Measurements from ENCODE around the gene SLC15A3. TPM values are rescaled to one million over a fixed set of nuclear protein-coding genes. Genes with fewer than 3 reads are reported as not detected.

SLC15A3 gene
- polyA plus RNA-seq, 1 experiment: 4.8 TPM

DNA sequence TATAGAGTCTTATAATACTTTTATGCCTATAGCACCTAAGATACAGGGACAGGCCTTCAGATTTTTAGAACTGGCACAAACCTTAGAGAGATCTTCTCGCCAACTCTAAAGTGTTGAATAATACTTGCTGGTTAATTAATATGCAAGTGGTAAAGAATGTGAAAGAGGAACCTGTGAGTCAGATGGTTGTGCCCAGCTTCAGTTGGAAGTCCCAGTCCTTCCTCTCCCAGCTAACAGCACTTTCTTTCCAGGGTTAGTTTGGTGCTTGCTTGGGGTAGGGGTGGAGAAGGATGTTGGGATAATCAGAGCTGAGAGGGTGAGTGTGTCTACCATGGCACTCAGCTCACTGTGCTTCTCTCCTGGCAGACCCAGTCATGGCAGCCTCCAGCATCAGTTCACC lies 32.7 kb downstream of the SLC15A3 start:
- no peaks in the 10 kb centered on the region; the same call in 1 of the 2 replicates for H3K9me3 ChIP-seq (ENCODE audit: control insufficient read depth, insufficient read depth, low read length)
- ChIA-PET CTCF (interaction anchor here (2.1 kb wide), 1 partner anchor 20 kb away, joined by 11 read pairs; no protein-coding TSS in a partner anchor), POLR2A (no interaction called here)
- no peak overlapping the region for H3K4me3 ChIP-seq (ENCODE audit: low read depth, low read length)
- no peak overlapping the region for H3K27ac ChIP-seq (ENCODE audit: low read depth, low read length)
- no peak for DNase-seq (ENCODE audit: low read depth, low spot score)
- H3K27me3 ChIP-seq (ENCODE audit: control insufficient read depth, insufficient read depth, low read length): no peaks in the 10 kb centered on the region
- TF ChIP-seq, protein P1, sequence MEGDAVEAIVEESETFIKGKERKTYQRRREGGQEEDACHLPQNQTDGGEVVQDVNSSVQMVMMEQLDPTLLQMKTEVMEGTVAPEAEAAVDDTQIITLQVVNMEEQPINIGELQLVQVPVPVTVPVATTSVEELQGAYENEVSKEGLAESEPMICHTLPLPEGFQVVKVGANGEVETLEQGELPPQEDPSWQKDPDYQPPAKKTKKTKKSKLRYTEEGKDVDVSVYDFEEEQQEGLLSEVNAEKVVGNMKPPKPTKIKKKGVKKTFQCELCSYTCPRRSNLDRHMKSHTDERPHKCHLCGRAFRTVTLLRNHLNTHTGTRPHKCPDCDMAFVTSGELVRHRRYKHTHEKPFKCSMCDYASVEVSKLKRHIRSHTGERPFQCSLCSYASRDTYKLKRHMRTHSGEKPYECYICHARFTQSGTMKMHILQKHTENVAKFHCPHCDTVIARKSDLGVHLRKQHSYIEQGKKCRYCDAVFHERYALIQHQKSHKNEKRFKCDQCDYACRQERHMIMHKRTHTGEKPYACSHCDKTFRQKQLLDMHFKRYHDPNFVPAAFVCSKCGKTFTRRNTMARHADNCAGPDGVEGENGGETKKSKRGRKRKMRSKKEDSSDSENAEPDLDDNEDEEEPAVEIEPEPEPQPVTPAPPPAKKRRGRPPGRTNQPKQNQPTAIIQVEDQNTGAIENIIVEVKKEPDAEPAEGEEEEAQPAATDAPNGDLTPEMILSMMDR (IDR thresholded peaks at IDR 0.05; ENCODE audit: low read depth, low read length): no peak

GRCh38 chr11:60918939-60919265 lies 33.1 kb downstream of the SLC15A3 start:
- ChIA-PET POLR2A (no interaction called here), CTCF (interaction anchor here (2.1 kb wide), 1 partner anchor 19 kb away, joined by 11 read pairs; no protein-coding TSS in a partner anchor)
- H3K4me3 ChIP-seq (ENCODE audit: low read depth, low read length): no peak overlapping the region
- TF ChIP-seq, protein P1 (IDR thresholded peaks at IDR 0.05; ENCODE audit: low read depth, low read length): no peak
- no peaks in the 10 kb centered on the region for H3K27me3 ChIP-seq (ENCODE audit: control insufficient read depth, insufficient read depth, low read length)
- H3K27ac ChIP-seq (ENCODE audit: low read depth, low read length): no peak overlapping the region
- no peak for DNase-seq (ENCODE audit: low read depth, low spot score)
- H3K9me3 ChIP-seq (ENCODE audit: control insufficient read depth, insufficient read depth, low read length): no peaks in the 10 kb centered on the region; the same call in 1 of the 2 replicates

DNA sequence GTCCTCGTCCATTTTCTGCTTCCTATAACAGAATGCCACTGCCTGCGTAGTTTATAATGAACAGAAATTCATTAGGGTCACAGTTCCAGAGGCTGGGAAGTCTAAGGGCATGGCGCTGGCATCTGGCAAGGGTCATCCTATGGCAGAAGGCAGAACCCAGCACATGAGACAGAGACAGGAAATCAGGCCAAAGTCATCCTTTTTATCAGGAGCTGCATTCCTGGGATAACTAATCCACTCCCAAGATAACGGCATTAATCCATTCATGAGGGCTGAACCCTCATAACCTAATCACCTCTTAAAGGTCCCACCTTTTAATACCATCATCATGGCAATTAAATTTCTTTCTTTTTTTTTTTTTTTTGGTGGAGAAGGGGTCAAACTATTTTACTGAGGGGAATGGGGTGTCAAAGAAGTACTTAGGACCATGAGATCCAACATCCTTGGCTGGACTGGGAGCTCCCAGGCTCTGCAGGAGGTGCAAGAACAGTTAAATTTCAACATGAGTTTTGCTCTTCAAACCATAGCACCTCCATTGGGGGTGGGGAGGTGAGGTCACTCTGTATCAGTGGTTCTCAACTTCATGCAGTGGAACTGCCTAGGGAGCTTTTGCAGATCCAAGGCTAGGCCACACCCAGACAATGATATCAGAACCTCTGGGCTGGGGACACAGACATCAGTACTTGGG lies 33.6 kb downstream of the SLC15A3 start:
- Histone ChIP-seq H3K4me3 (ENCODE audit: low read depth, low read length) (no peak overlapping the region), H3K27ac (ENCODE audit: low read depth, low read length) (no peak overlapping the region), H3K9me3 (ENCODE audit: control insufficient read depth, insufficient read depth, low read length) (no peaks in the 10 kb centered on the region; the same call in 1 of the 2 replicates), H3K27me3 (ENCODE audit: control insufficient read depth, insufficient read depth, low read length) (no peaks in the 10 kb centered on the region)
- DNase-seq (ENCODE audit: low read depth, low spot score): no peak
- CTCF ChIA-PET: interaction anchor here (2.1 kb wide), 1 partner anchor 19 kb away, joined by 11 read pairs; no protein-coding TSS in a partner anchor
- TF ChIP-seq, protein P1 (IDR thresholded peaks at IDR 0.05; ENCODE audit: low read depth, low read length): no peak
- POLR2A ChIA-PET: no interaction called here

- no peak overlapping the region for H3K4me3 ChIP-seq (ENCODE audit: low read depth, low read length)
- no peaks in the 10 kb centered on the region for H3K27me3 ChIP-seq (ENCODE audit: control insufficient read depth, insufficient read depth, low read length)
- CTCF ChIA-PET: no interaction called here
- TF ChIP-seq, protein P1 (IDR thresholded peaks at IDR 0.05; ENCODE audit: low read depth, low read length): no peak
- no peak overlapping the region for H3K27ac ChIP-seq (ENCODE audit: low read depth, low read length)
- H3K9me3 ChIP-seq (ENCODE audit: control insufficient read depth, insufficient read depth, low read length): no peaks in the 10 kb centered on the region; the same call in 1 of the 2 replicates
- DNase-seq (ENCODE audit: low read depth, low spot score): no peak
- POLR2A ChIA-PET: no interaction called here
Observed at GRCh38 chr11:60917267-60917666, 34.7 kb downstream of the SLC15A3 start.

DNA sequence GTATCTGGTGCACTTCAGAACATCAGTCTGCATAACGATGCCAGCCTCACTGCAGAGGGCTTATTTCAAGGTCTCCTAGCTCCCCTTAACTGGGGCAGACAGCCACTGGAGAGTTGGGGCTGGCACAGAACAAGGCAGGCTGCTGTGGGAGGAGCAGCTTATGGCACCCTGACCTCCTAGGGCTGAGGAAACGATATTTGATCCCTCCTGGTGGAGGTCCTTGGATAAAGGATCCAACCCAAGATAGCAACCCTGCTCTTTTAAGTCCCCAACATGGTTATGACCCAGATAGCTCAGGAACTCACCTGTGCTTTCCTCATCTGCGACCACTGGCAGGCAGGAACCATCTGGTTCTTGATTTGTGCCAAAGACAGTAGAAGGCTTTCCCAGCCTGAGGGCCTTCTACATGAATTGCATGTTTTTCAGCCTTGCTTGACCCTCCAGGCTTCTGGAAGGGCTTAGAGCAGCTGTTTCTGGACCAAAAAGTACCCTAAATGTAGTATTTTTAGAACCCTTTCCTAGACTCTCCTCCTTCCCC lies 35.2 kb downstream of the SLC15A3 start:
- TF ChIP-seq, protein P1 (IDR thresholded peaks at IDR 0.05; ENCODE audit: low read depth, low read length): no peak
- no peaks in the 10 kb centered on the region; the same call in 1 of the 2 replicates for H3K9me3 ChIP-seq (ENCODE audit: control insufficient read depth, insufficient read depth, low read length)
- DNase-seq (ENCODE audit: low read depth, low spot score): no peak
- POLR2A ChIA-PET: no interaction called here
- no peaks in the 10 kb centered on the region for H3K27me3 ChIP-seq (ENCODE audit: control insufficient read depth, insufficient read depth, low read length)
- CTCF ChIA-PET: interaction anchor here (0.7 kb wide), 1 partner anchor 16 kb away, joined by 3 read pairs; no protein-coding TSS in a partner anchor
- H3K27ac ChIP-seq (ENCODE audit: low read depth, low read length): no peak overlapping the region
- H3K4me3 ChIP-seq (ENCODE audit: low read depth, low read length): no peak overlapping the region
